ENCODE results near the gene EVC. TPM values are rescaled to one million over a fixed set of nuclear protein-coding genes. Genes with fewer than 3 reads are reported as not detected.

Gene EVC
- total RNA-seq, 4 donors from 2014 or later, result 89.8 to 134 (median 99.6) TPM

DNA sequence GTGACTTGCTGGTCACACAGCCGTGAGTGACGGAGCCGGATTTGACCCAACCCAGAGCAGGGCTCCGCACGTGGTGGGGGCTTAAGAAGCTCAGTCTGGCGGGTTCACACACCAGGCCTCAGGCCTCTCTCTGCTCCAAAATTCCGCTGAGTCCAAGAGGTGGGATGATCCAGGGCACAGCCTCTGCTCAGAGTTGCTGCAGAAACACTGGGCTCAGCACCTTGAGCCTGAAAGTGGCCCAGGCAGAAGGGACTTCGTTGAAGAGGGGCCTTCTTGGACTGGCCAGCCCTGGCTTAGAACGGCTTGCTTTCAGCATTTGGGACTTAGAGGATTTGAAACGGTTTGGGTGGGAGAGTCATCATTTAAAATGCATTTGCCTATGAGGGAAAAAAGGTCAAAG is 21.2 kb downstream of the EVC start:
- WGBS, 2 donors, result 83 to 94% methylated on average over 8 to 10 of the region's 10 CpGs
- H3K4me3 ChIP-seq, result no peak overlapping the region
- no peak for TF ChIP-seq EP300 (IDR thresholded peaks at IDR 0.05)
- TF ChIP-seq POLR2A (IDR thresholded peaks at IDR 0.05), result no peak
- TF ChIP-seq CTCF (IDR thresholded peaks at IDR 0.05), result no peak
- H3K4me1 ChIP-seq, result no peaks in the 10 kb centered on the region
- H3K27ac ChIP-seq, result no peak overlapping the region
- H3K9me3 ChIP-seq, result no peaks in the 10 kb centered on the region
- no peaks in the 10 kb centered on the region for H3K27me3 ChIP-seq
- peaks cover 0 to 80% (median 0%) of the 10 kb centered on the region in 3 donors for H3K36me3 ChIP-seq
- DNase-seq (ENCODE audit: low spot score in 2 of 2), result no peak

GRCh38 chr4:5734853-5735252 is 23.9 kb downstream of the EVC start:
- Histone ChIP-seq H3K4me1 (no peaks in the 10 kb centered on the region), H3K27ac (no peak overlapping the region), H3K9me3 (no peaks in the 10 kb centered on the region), H3K36me3 (peaks cover 0 to 82% (median 0%) of the 10 kb centered on the region in 3 donors), H3K27me3 (no peaks in the 10 kb centered on the region), H3K4me3 (no peak overlapping the region)
- DNase-seq (ENCODE audit: low spot score in 2 of 2), result no peak
- WGBS, 2 donors, result 78 to 80% methylated on average over 5 of the region's 5 CpGs
- no peak for TF ChIP-seq POLR2A (IDR thresholded peaks at IDR 0.05)
- no peak for TF ChIP-seq CTCF (IDR thresholded peaks at IDR 0.05)
- no peak for TF ChIP-seq EP300 (IDR thresholded peaks at IDR 0.05)

DNA sequence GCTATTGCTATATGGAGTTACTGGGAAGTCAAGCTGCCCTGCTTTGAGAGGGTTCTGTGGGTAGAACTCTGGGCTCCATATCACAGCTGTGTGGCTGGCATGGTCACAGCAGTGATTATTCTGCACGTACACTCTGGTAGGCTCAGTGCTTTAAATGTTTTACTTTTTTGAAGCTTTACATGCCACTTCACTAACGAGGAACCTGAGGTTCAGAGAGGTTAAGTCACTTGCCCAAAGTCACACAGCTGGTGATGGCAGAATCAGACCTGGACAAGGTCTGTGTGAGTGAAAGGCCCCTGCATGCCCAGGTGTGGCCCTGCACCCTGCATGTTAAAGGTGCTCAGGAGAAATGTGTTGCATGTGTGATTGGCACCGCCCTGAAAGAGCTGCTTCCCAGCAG is 24.5 kb downstream of the EVC start:
- Histone ChIP-seq H3K27me3 (no peaks in the 10 kb centered on the region), H3K27ac (no peak overlapping the region), H3K4me1 (no peaks in the 10 kb centered on the region), H3K4me3 (no peak overlapping the region), H3K36me3 (peaks cover 0 to 75% (median 0%) of the 10 kb centered on the region in 3 donors), H3K9me3 (no peaks in the 10 kb centered on the region)
- WGBS, 2 donors, result 82 to 85% methylated on average over 3 of the region's 3 CpGs
- TF ChIP-seq POLR2A (IDR thresholded peaks at IDR 0.05), result no peak
- TF ChIP-seq CTCF (IDR thresholded peaks at IDR 0.05), result no peak
- TF ChIP-seq EP300 (IDR thresholded peaks at IDR 0.05), result no peak
- DNase-seq (ENCODE audit: low spot score in 2 of 2), result no peak

- H3K36me3 ChIP-seq, result peaks cover 0 to 61% (median 0%) of the 10 kb centered on the region in 3 donors
Observed at GRCh38 chr4:5738061-5738460, 27.1 kb downstream of the EVC start.

GRCh38 chr4:5742388-5742787 is 31.4 kb downstream of the EVC start:
- Histone ChIP-seq H3K36me3 (peaks cover 0 to 48% (median 0%) of the 10 kb centered on the region in 3 donors), H3K9me3 (no peaks in the 10 kb centered on the region), H3K4me3 (no peak overlapping the region), H3K27me3 (no peaks in the 10 kb centered on the region), H3K4me1 (peaks cover 0 to 9% (median 3%) of the 10 kb centered on the region in 4 donors), H3K27ac (no peak overlapping the region)
- WGBS, 2 donors, result 97 to 100% methylated on average over 2 of the region's 2 CpGs
- TF ChIP-seq POLR2A (IDR thresholded peaks at IDR 0.05), result no peak
- TF ChIP-seq EP300 (IDR thresholded peaks at IDR 0.05), result no peak
- TF ChIP-seq CTCF (IDR thresholded peaks at IDR 0.05), result no peak
- no peak for DNase-seq (ENCODE audit: low spot score in 2 of 2)

More at GRCh38 chr4:5738061-5738460, 27.1 kb downstream of the EVC start:
- Histone ChIP-seq H3K9me3 (no peaks in the 10 kb centered on the region), H3K4me3 (no peak overlapping the region), H3K27me3 (no peaks in the 10 kb centered on the region), H3K4me1 (no peaks in the 10 kb centered on the region), H3K27ac (no peak overlapping the region)
- no peak for DNase-seq (ENCODE audit: low spot score in 2 of 2)
- TF ChIP-seq EP300 (IDR thresholded peaks at IDR 0.05) (no peak), POLR2A (IDR thresholded peaks at IDR 0.05) (no peak), CTCF (IDR thresholded peaks at IDR 0.05) (no peak)
- WGBS, 2 donors, result 95 to 96% methylated on average over 2 of the region's 2 CpGs

Measured in tibial nerve (tissue), 4 donors.